Smooth muscle cell of the umbilical artery (primary cell): Measurements from ENCODE around the gene CDS1. TPM values are rescaled to one million over a fixed set of nuclear protein-coding genes. Genes with fewer than 3 reads are reported as not detected.

Source experiments
- total RNA-seq: library from RNA; depleted of rRNA; stranded (reverse); fragments of >200 nt; gene quantifications from 2 replicates; pipeline ENCODE4 v1.2.3, GENCODE V29; 2014

CDS1 gene
- under 0.01 and 0.05 TPM in 2 replicates for total RNA-seq

GRCh38 chr4:84582988-84583875 lies at the start of gene CDS1:
CDS1 (plus strand) TSS chr4:84583127; CDS start chr4:84583402, 275 bp downstream.

Other genes starting within 250 kb of the CDS1 start
- not detected in 2 replicates for gene NKX6-1, start 83.8 kb upstream of the CDS1 start, total RNA-seq